Mesendoderm (in vitro differentiated cells): ENCODE measurements around the gene MAP7D3.
"Not testable (repeated sequence)": the region's sequence is repeated elsewhere in the genome, so short reads cannot be mapped to it uniquely, and the experiment has no call there.

Experiments
- DNase-seq: peaks from one replicate; pipeline ENCODE4 v3.0.0; 2013
- H2AK5ac ChIP-seq: 2 replicates; pipeline ENCODE4 v1.6.1; 2013; ENCODE audit warnings: low read length, inconsistent platforms
- H2BK120ac ChIP-seq: 2 replicates; pipeline ENCODE4 v1.6.1; 2013; ENCODE audit warnings: low read depth, mild to moderate bottlenecking, low read length, moderate library complexity, mixed read lengths
- H2BK15ac ChIP-seq: replicated peaks from 2 replicates; pipeline ENCODE4 v1.6.1; 2013; ENCODE audit warnings: low read depth, mild to moderate bottlenecking, moderate library complexity
- H2BK5ac ChIP-seq: 2 replicates; pipeline ENCODE4 v1.6.1; 2013; ENCODE audit warnings: low read length, inconsistent platforms
- H3K18ac ChIP-seq: 2 replicates; pipeline ENCODE4 v1.6.1; 2013; ENCODE audit warnings: mild to moderate bottlenecking, low read length, mixed read lengths
- H3K23ac ChIP-seq: one replicate; pipeline ENCODE4 v1.6.1; 2013; ENCODE audit warnings: low read length
- H3K27ac ChIP-seq: 2 replicates; pipeline ENCODE4 v1.5.1; 2013; ENCODE audit warnings: low read depth, mild to moderate bottlenecking, inconsistent platforms, low read length, moderate library complexity
- H3K27me3 ChIP-seq: 2 replicates; pipeline ENCODE4 v1.6.1; 2013; ENCODE audit warnings: low read length, control low read depth, mild to moderate bottlenecking, inconsistent platforms; ENCODE audit not compliant: insufficient read depth, poor library complexity
- H3K36me3 ChIP-seq: 2 replicates; pipeline ENCODE4 v1.6.1; 2013; ENCODE audit warnings: low read length, inconsistent platforms; ENCODE audit not compliant: control insufficient read depth, insufficient read depth
- H3K4ac ChIP-seq: one replicate; pipeline ENCODE4 v1.6.1; 2013; ENCODE audit warnings: low read depth, mild to moderate bottlenecking, low read length, moderate library complexity
- H3K4me1 ChIP-seq: 2 replicates; pipeline ENCODE4 v1.6.1; 2013; ENCODE audit warnings: low read depth, low read length, inconsistent platforms; ENCODE audit not compliant: control insufficient read depth
- H3K4me2 ChIP-seq: 2 replicates; pipeline ENCODE4 v1.6.1; 2013; ENCODE audit warnings: low read length
- H3K4me3 ChIP-seq: 2 replicates; pipeline ENCODE4 v1.5.1; 2013; ENCODE audit warnings: mild to moderate bottlenecking, low read length
- H3K56ac ChIP-seq: one replicate; pipeline ENCODE4 v1.6.1; 2013; ENCODE audit warnings: low read length
- H3K79me1 ChIP-seq: 2 replicates; pipeline ENCODE4 v1.6.1; 2013; ENCODE audit warnings: low read length, inconsistent platforms
- H3K79me2 ChIP-seq: 2 replicates; pipeline ENCODE4 v1.6.1; 2013; ENCODE audit warnings: mild to moderate bottlenecking, low read length; ENCODE audit not compliant: control insufficient read depth, insufficient read depth
- H3K9ac ChIP-seq: 2 replicates; pipeline ENCODE4 v1.6.1; 2013; ENCODE audit warnings: low read length, inconsistent platforms
- H4K5ac ChIP-seq: one replicate; pipeline ENCODE4 v1.6.1; 2013; ENCODE audit warnings: low read length
- H4K8ac ChIP-seq: one replicate; pipeline ENCODE4 v1.6.1; 2013; ENCODE audit warnings: low read depth, mild to moderate bottlenecking, control low read depth, low read length, moderate library complexity
- WGBS: extraction: QIAGEN DNeasy Blood & Tissue Kit; methylation state at CpG from one replicate; pipeline ENCODE4 v1.1.7; 2013; ENCODE audit warnings: low lambda C conversion rate, missing lambda C conversion rate; ENCODE audit not compliant: insufficient coverage; ENCODE audit errors: extremely low coverage; 5-methylcytosine and 5-hydroxymethylcytosine counted together

The MAP7D3 gene

GRCh38 chrX:136170139-136170800 is 80.9 kb downstream of the MAP7D3 start:
- H3K56ac ChIP-seq, result no peak overlapping the region
- no peak overlapping the region for H2BK120ac ChIP-seq
- H3K4me2 ChIP-seq, result no peak overlapping the region
- no CpG with 5 or more reads among the region's 9 CpGs for WGBS
- H2BK5ac ChIP-seq, result no peak overlapping the region
- H4K5ac ChIP-seq, result no peak overlapping the region
- no peak overlapping the region for H2BK15ac ChIP-seq
- DNase-seq, result peak; percentile 46
- no peaks in the 10 kb centered on the region for H3K79me2 ChIP-seq
- H3K23ac ChIP-seq, result no peak overlapping the region
- no peaks in the 10 kb centered on the region for H3K79me1 ChIP-seq
- H3K18ac ChIP-seq, result no peak overlapping the region
- H3K27ac ChIP-seq, result no peak overlapping the region
- H2AK5ac ChIP-seq, result no peak overlapping the region
- H4K8ac ChIP-seq, result no peak overlapping the region
- H3K36me3 ChIP-seq, result no peaks in the 10 kb centered on the region
- H3K27me3 ChIP-seq, result no peaks in the 10 kb centered on the region
- no peaks in the 10 kb centered on the region for H3K4me1 ChIP-seq
- H3K9ac ChIP-seq, result no peak overlapping the region
- H3K4me3 ChIP-seq, result no peak overlapping the region
- H3K4ac ChIP-seq, result no peak overlapping the region

GRCh38 chrX:136168929-136169735 is 82.1 kb downstream of the MAP7D3 start:
- H3K4ac ChIP-seq, result no peak overlapping the region
- no peaks in the 10 kb centered on the region for H3K36me3 ChIP-seq
- no peak overlapping the region for H3K18ac ChIP-seq
- H4K5ac ChIP-seq, result no peak overlapping the region
- H3K23ac ChIP-seq, result no peak overlapping the region
- no peak overlapping the region for H3K4me2 ChIP-seq
- H2BK5ac ChIP-seq, result no peak overlapping the region
- H3K79me2 ChIP-seq, result no peaks in the 10 kb centered on the region
- no peak overlapping the region for H3K4me3 ChIP-seq
- no peak overlapping the region for H3K9ac ChIP-seq
- H3K27ac ChIP-seq, result no peak overlapping the region
- no peak overlapping the region for H2AK5ac ChIP-seq
- no peaks in the 10 kb centered on the region for H3K4me1 ChIP-seq
- no peak overlapping the region for H3K56ac ChIP-seq
- no peak overlapping the region for H4K8ac ChIP-seq
- no peak overlapping the region for H2BK120ac ChIP-seq
- no CpG with 5 or more reads among the region's 17 CpGs for WGBS
- peak; percentile 95 for DNase-seq
- no peak overlapping the region for H2BK15ac ChIP-seq
- no peaks in the 10 kb centered on the region for H3K79me1 ChIP-seq
- H3K27me3 ChIP-seq, result no peaks in the 10 kb centered on the region

DNA sequence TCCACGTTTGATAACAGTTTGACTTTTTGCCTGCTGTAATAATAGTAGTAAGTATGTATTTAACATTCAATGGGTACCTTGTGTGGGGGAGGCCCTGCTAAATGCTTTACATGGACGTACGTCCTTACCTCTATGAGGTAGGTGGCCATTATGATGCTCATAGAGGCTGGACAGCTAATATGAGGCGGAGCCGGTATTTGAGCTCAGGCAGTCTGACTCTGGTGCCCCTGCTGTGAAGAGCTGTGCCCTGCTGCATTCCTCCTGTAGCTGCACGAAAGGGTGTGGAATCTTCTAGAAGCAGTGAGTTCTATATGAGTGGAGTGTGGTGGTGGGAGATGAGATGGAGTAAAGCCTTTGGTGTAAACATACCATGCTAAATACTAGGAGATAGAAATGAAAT is 83.2 kb downstream of the MAP7D3 start:
- not testable (repeated sequence) for DNase-seq, H3K4me1 ChIP-seq

GRCh38 chrX:136166221-136166855 is 84.9 kb downstream of the MAP7D3 start:
- no peak overlapping the region for H2BK5ac ChIP-seq
- H2BK15ac ChIP-seq, result no peak overlapping the region
- no peaks in the 10 kb centered on the region for H3K79me1 ChIP-seq
- H3K9ac ChIP-seq, result no peak overlapping the region
- no peak overlapping the region for H3K4ac ChIP-seq
- H4K8ac ChIP-seq, result no peak overlapping the region
- H2AK5ac ChIP-seq, result no peak overlapping the region
- no peaks in the 10 kb centered on the region for H3K36me3 ChIP-seq
- H4K5ac ChIP-seq, result no peak overlapping the region
- no peak overlapping the region for H3K56ac ChIP-seq
- no peak overlapping the region for H3K23ac ChIP-seq
- DNase-seq, result peak; percentile 74
- no peak overlapping the region for H2BK120ac ChIP-seq
- no peaks in the 10 kb centered on the region for H3K79me2 ChIP-seq
- no peaks in the 10 kb centered on the region for H3K4me1 ChIP-seq
- no peak overlapping the region for H3K4me2 ChIP-seq
- WGBS, result 100% methylated on average over 1 of the region's 8 CpGs
- H3K27me3 ChIP-seq, result no peaks in the 10 kb centered on the region
- no peak overlapping the region for H3K18ac ChIP-seq
- no peak overlapping the region for H3K27ac ChIP-seq
- H3K4me3 ChIP-seq, result no peak overlapping the region

More for the DNA sequence above, 83.2 kb downstream of the MAP7D3 start:
- WGBS, result no CpG with 5 or more reads among the region's 6 CpGs
- not testable (repeated sequence) for H2AK5ac ChIP-seq, H2BK120ac ChIP-seq, H3K4ac ChIP-seq, H3K4me2 ChIP-seq, H3K56ac ChIP-seq, H3K18ac ChIP-seq, H2BK5ac ChIP-seq, H4K8ac ChIP-seq, H3K9ac ChIP-seq, H3K4me3 ChIP-seq, H2BK15ac ChIP-seq, H3K27me3 ChIP-seq, H3K27ac ChIP-seq, H3K36me3 ChIP-seq, H3K79me2 ChIP-seq, H3K79me1 ChIP-seq, H4K5ac ChIP-seq, H3K23ac ChIP-seq

DNA sequence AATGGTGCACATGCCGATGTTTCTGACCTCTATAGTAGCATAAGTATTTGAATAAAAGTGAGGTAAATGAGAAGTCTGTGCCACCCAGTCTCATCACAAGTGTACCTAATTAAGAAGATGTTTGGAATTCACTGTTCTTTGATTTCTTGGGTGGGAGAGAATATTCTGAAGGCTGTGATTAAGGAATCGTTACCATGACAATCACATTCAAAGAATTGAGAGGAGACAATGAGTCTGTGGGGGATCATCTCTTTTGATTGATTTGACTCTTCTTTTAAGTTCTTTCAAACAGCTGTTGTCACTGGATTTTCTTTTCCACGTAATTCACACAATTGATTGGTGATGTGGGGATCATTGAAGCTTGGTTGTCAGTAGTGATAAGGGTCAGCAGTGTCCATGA is 85.8 kb downstream of the MAP7D3 start:
- no peaks in the 10 kb centered on the region for H3K36me3 ChIP-seq
- H3K4me1 ChIP-seq, result no peaks in the 10 kb centered on the region
- no peaks in the 10 kb centered on the region for H3K27me3 ChIP-seq
- H3K9ac ChIP-seq, result no peak overlapping the region
- H4K8ac ChIP-seq, result no peak overlapping the region
- no peak overlapping the region for H4K5ac ChIP-seq
- no peak overlapping the region for H2BK120ac ChIP-seq
- no peak overlapping the region for H3K56ac ChIP-seq
- H2AK5ac ChIP-seq, result no peak overlapping the region
- H3K27ac ChIP-seq, result no peak overlapping the region
- no CpG with 5 or more reads among the region's 3 CpGs for WGBS
- no peak overlapping the region for H3K18ac ChIP-seq
- no peaks in the 10 kb centered on the region for H3K79me2 ChIP-seq
- H3K79me1 ChIP-seq, result no peaks in the 10 kb centered on the region
- H3K4me2 ChIP-seq, result no peak overlapping the region
- H3K23ac ChIP-seq, result no peak overlapping the region
- H3K4me3 ChIP-seq, result no peak overlapping the region
- H2BK15ac ChIP-seq, result no peak overlapping the region
- H2BK5ac ChIP-seq, result no peak overlapping the region
- DNase-seq, result no peak
- no peak overlapping the region for H3K4ac ChIP-seq
